CD4-positive, alpha-beta memory T cell (primary cell): ENCODE measurements around the gene LIN7A. TPM values are rescaled to one million over a fixed set of nuclear protein-coding genes. Genes with fewer than 3 reads are reported as not detected.
"Not testable (repeated sequence)": the region's sequence is repeated elsewhere in the genome, so short reads cannot be mapped to it uniquely, and the experiment has no call there.

ENCODE experiments used
- CTCF ChIA-PET: fragments of 350-600 bp; sonication (Branson Sonifier 250); formaldehyde crosslinking; loops from one replicate; lab custom pipeline; 2021; ENCODE audit warnings: inconsistent platforms; ENCODE audit not compliant: partially characterized antibody; lab: Charles Lee
- POLR2A ChIA-PET: fragments of 350-600 bp; sonication (Branson Sonifier 250); formaldehyde crosslinking; loops from one replicate; lab custom pipeline; 2021; ENCODE audit not compliant: partially characterized antibody; lab: Charles Lee
- DNase-seq, 5 donors: peaks; one replicate each; pipeline versions ENCODE4 v3.0.0 to v3.0.0-alpha.2; 2020 to 2022; ENCODE audit warnings: mixed read lengths in 1 of 5
- H3K27ac ChIP-seq: one replicate; pipeline ENCODE4 v1.7.0; 2013; ENCODE audit warnings: low read depth, low read length
- H3K27me3 ChIP-seq: 2 replicates; pipeline ENCODE4 v1.7.0; 2013; ENCODE audit warnings: mild to moderate bottlenecking, low read length, moderate library complexity; ENCODE audit not compliant: insufficient read depth
- H3K36me3 ChIP-seq: 2 replicates; pipeline ENCODE4 v1.7.0; 2013; ENCODE audit warnings: mild to moderate bottlenecking, low read length, moderate library complexity; ENCODE audit not compliant: insufficient read depth
- H3K4me1 ChIP-seq: 2 replicates; pipeline ENCODE4 v1.7.0; 2013; ENCODE audit warnings: mild to moderate bottlenecking, low read length, moderate library complexity; ENCODE audit not compliant: insufficient read depth
- H3K4me3 ChIP-seq, 2 donors: one replicate each; pipeline ENCODE4 v1.7.0; 2013; ENCODE audit warnings: low read length in 2 of 2, mild to moderate bottlenecking in 1 of 2
- H3K9me3 ChIP-seq, 2 donors: one replicate each; pipeline ENCODE4 v1.7.0; 2013; ENCODE audit warnings: low read length in 2 of 2, control low read depth in 1 of 2; ENCODE audit not compliant: control insufficient read depth in 1 of 2
- H3K27ac Mint-ChIP-seq, 7 donors: one replicate each; pipeline ENCODE4 v1.8.0; 2020 to 2021; ENCODE audit warnings: mixed read lengths in 7 of 7, mild to moderate bottlenecking in 6 of 7, inconsistent platforms in 3 of 7, moderate library complexity in 3 of 7
- H3K27me3 Mint-ChIP-seq, 2 donors: one replicate each; pipeline ENCODE4 v1.8.0; 2020 to 2021; ENCODE audit warnings: mixed read lengths in 2 of 2
- H3K36me3 Mint-ChIP-seq, 2 donors: one replicate each; pipeline ENCODE4 v1.8.0; 2020 to 2021; ENCODE audit warnings: mixed read lengths in 2 of 2, inconsistent platforms in 1 of 2, mild to moderate bottlenecking in 1 of 2
- H3K4me1 Mint-ChIP-seq, 4 donors: one replicate each; pipeline ENCODE4 v1.8.0; 2020 to 2021; ENCODE audit warnings: mixed read lengths in 4 of 4, mild to moderate bottlenecking in 1 of 4
- H3K4me3 Mint-ChIP-seq, 8 donors: one replicate each; pipeline ENCODE4 v1.8.0; 2020 to 2021; ENCODE audit warnings: mixed read lengths in 8 of 8, mild to moderate bottlenecking in 7 of 8, moderate library complexity in 6 of 8, inconsistent platforms in 3 of 8
- H3K9me3 Mint-ChIP-seq, 8 donors: one replicate each; pipeline ENCODE4 v1.8.0; 2020 to 2021; ENCODE audit warnings: mixed read lengths in 8 of 8, mild to moderate bottlenecking in 5 of 8, inconsistent platforms in 3 of 8, moderate library complexity in 1 of 8
- intact Hi-C: fragments of 100-400 bp; cut with micrococcal nuclease; formaldehyde crosslinking; loops from one replicate; pipeline ENCODE4 v1.15.1; 2023
- polyA plus RNA-seq, 2 donors: library from polyadenylated mRNA; unstranded; fragments of 300-500 nt; fragmentation: Illumina TruSeq; gene quantifications; one replicate each; pipeline ENCODE4 v1.2.3, GENCODE V29; 2021
- total RNA-seq, 2 experiments: library from RNA; stranded (reverse); gene quantifications; one replicate each; pipeline ENCODE4 v1.2.3, GENCODE V29; 2021

Gene LIN7A
- total and polyA plus RNA-seq, 4 experiments from 2014 or later: not detected

DNA sequence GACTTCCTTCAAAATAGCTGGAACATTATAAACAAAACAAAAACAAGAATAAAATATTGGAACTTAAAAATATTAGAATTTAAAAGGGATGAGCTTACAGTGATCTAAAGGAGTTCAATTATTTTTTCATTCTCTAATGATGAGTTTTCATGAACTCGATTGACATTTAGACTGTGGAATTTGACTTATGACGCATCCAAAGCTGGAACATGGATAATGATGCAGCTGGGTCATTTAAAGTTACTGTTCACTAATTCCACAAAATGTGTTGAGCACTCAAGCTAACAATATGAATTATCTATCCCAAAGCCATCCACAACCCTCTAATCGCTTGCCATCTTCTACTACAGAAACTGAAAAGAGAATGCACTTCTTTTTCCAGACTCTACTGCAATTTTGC, 42.5 kb downstream of the LIN7A start:
- Histone ChIP-seq H3K36me3 (no peaks in the 10 kb centered on the region), H3K4me1 (no peaks in the 10 kb centered on the region), H3K27me3 (no peaks in the 10 kb centered on the region), H3K4me3 (no peak overlapping the region), H3K27ac (no peak overlapping the region), H3K9me3 (no peaks in the 10 kb centered on the region)
- Mint-ChIP-seq H3K27ac (no peak overlapping the region), H3K4me3 (no peak overlapping the region), H3K27me3 (no peaks in the 10 kb centered on the region), H3K9me3 (peaks cover 2 to 20% (median 9%) of the 10 kb centered on the region in 8 donors), H3K36me3 (no peaks in the 10 kb centered on the region), H3K4me1 (no peaks in the 10 kb centered on the region)
- ChIA-PET POLR2A (no interaction called here), CTCF (no interaction called here)
- DNase-seq: no peak
- intact Hi-C loops: no loop called here

DNA sequence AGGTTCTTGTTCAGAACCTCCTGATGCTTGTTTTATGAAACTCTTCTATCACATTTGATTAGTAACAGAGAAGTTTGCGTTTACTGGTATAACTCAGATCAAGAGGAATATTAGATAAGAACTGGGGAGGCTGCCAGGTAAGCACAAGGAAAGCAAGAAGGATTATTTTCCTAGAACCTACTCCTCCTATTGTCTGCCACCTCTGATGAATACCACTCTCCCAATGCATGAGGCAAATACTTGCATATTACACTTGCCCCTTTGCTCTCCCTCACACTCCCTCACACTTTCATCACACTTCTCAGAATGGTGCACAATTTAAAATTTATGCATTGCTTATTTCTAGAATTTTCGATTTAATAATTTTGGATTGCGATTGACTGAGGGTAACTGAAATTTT, 43.6 kb downstream of the LIN7A start:
- H3K27ac Mint-ChIP-seq: no peak overlapping the region
- H3K9me3 ChIP-seq: no peaks in the 10 kb centered on the region
- H3K27me3 ChIP-seq: no peaks in the 10 kb centered on the region
- H3K4me1 ChIP-seq: no peaks in the 10 kb centered on the region
- H3K27me3 Mint-ChIP-seq: no peaks in the 10 kb centered on the region
- H3K9me3 Mint-ChIP-seq: peaks cover 2 to 15% (median 6%) of the 10 kb centered on the region in 8 donors
- H3K36me3 ChIP-seq: no peaks in the 10 kb centered on the region
- no peak overlapping the region for H3K4me3 ChIP-seq
- H3K4me3 Mint-ChIP-seq: no peak overlapping the region
- H3K36me3 Mint-ChIP-seq: no peaks in the 10 kb centered on the region
- no peak for DNase-seq
- ChIA-PET CTCF (no interaction called here), POLR2A (no interaction called here)
- H3K27ac ChIP-seq: no peak overlapping the region
- intact Hi-C loops: no loop called here
- H3K4me1 Mint-ChIP-seq: no peaks in the 10 kb centered on the region

DNA sequence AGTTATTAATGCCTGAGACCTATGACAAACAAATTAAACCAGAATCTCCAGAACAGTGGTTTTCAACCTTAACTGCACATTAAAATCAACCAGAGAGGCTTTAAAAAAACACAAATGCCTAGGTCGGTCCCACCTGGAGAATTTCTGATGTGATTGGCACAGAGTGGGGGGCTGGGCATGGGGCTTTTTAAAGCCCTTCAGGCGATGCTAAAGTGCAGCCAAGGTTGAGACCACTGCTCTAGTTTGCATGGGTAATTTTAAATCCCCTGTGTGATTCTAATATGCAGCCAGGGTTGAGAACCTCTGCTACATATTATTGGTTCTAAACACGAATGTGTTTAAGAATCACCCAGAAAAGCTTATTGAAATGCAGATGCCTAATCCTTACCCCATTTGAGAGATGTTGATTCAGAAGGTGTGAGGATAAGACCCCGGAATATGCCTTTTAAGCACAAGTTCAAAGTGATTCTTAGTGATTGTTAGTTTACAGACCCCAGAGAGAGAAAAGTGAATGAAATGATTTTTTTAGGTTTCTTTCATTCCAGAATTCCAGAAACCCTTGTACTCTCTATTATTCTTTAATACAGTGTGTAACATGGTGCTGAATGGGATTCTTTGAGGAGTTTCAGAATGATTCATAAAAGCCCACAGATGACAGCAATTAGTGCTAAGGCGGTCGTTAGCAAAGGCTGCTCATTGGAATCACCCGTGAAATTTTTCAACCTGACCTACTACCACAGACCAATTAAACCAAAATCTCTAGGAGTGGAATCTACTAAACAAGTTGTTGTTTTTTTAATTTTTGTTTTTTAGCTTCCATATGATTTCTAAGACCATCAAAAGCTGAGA, 44.9 kb downstream of the LIN7A start:
- ChIA-PET POLR2A (no interaction called here), CTCF (no interaction called here)
- Histone ChIP-seq H3K27me3 (no peaks in the 10 kb centered on the region), H3K4me3 (no peak overlapping the region), H3K4me1 (no peaks in the 10 kb centered on the region), H3K36me3 (no peaks in the 10 kb centered on the region), H3K27ac (no peak overlapping the region), H3K9me3 (no peaks in the 10 kb centered on the region)
- peaks cover under 1 to 15% (median 5%) of the 10 kb centered on the region in 8 donors for H3K9me3 Mint-ChIP-seq
- intact Hi-C loops: no loop called here
- DNase-seq: no peak
- H3K4me3 Mint-ChIP-seq: no peak overlapping the region
- no peaks in the 10 kb centered on the region for H3K27me3 Mint-ChIP-seq
- H3K36me3 Mint-ChIP-seq: no peaks in the 10 kb centered on the region
- no peaks in the 10 kb centered on the region for H3K4me1 Mint-ChIP-seq
- H3K27ac Mint-ChIP-seq: no peak overlapping the region

DNA sequence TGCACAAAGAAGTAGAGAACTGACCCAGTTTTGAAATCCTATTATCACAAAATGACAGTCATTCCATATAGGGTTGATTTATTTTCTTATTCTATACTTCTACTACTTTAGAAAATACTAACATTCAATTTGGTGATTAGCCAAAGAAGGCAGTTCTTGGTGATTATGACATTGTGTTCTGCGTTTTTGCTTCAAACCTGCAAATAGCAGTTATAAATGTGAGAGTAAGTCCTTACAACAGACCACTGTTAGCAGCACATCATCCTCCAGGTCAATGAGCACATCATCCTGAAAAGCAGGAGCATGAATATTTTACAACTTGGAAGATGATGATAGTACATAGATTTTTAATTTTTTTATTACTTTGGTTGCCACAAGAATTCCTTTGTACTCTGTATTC, 53.1 kb downstream of the LIN7A start:
- no peaks in the 10 kb centered on the region for H3K36me3 Mint-ChIP-seq
- H3K4me1 Mint-ChIP-seq: no peaks in the 10 kb centered on the region

DNA sequence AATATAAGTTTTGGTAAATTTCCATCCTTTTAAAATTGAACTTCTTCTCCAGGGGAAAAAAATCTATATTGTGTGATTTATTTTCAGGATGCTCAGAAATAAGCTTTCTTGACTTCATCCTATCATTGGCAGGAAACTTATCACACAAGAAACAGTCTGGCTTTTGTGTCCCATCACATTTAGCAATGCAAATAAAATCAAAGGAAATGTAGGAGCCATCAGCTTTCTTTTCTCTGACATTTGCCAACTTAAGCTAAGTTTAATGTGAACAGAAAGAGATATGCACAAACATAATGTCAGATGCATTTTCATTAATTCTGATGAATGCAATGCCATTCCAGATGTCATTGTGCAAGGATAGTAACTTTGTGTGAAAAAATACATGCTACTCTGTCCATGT, 56.6 kb downstream of the LIN7A start:
- Mint-ChIP-seq H3K9me3 (peaks cover 0 to 8% (median 2%) of the 10 kb centered on the region in 8 donors), H3K27ac (no peak overlapping the region), H3K27me3 (no peaks in the 10 kb centered on the region), H3K36me3 (no peaks in the 10 kb centered on the region), H3K4me3 (no peak overlapping the region), H3K4me1 (no peaks in the 10 kb centered on the region)
- no peak for DNase-seq
- H3K27ac ChIP-seq: no peak overlapping the region
- no peak overlapping the region for H3K4me3 ChIP-seq
- H3K9me3 ChIP-seq: no peaks in the 10 kb centered on the region
- H3K27me3 ChIP-seq: no peaks in the 10 kb centered on the region
- ChIA-PET POLR2A (no interaction called here), CTCF (no interaction called here)
- intact Hi-C loops: no loop called here
- H3K4me1 ChIP-seq: no peaks in the 10 kb centered on the region
- no peaks in the 10 kb centered on the region for H3K36me3 ChIP-seq

More for the DNA sequence above, 53.1 kb downstream of the LIN7A start:
- CTCF ChIA-PET: no interaction called here
- Histone ChIP-seq H3K27ac (no peak overlapping the region), H3K27me3 (no peaks in the 10 kb centered on the region), H3K9me3 (no peaks in the 10 kb centered on the region), H3K4me1 (no peaks in the 10 kb centered on the region), H3K36me3 (no peaks in the 10 kb centered on the region), H3K4me3 (no peak overlapping the region)
- DNase-seq: no peak
- intact Hi-C loops: no loop called here
- Mint-ChIP-seq H3K27me3 (no peaks in the 10 kb centered on the region), H3K9me3 (peaks cover 0 to 5% (median 0%) of the 10 kb centered on the region in 8 donors), H3K4me3 (no peak overlapping the region), H3K27ac (no peak overlapping the region)
- POLR2A ChIA-PET: no interaction called here

DNA sequence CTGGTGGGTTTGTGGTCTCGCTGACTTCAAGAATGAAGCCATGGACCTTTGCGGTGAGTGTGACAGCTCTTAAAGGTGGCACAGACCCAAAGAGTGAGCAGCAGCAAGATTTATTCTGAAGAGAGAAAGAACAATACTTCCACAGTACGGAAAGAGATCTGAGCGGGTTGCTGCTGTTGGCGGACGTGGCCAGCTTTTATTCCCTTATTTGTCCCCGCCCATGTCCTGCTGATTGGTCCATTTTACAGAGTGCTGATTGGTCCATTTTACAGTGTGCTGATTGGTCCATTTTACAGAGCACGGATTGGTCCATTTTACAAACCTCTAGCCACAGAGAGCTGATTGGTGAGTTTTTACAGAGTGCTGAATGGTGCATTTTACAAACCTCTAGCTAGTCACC, 59.3 kb downstream of the LIN7A start:
- CTCF ChIA-PET, H3K4me3 ChIP-seq, H3K27me3 ChIP-seq, H3K4me1 ChIP-seq, H3K9me3 ChIP-seq, H3K27ac Mint-ChIP-seq, POLR2A ChIA-PET, DNase-seq, H3K4me3 Mint-ChIP-seq, H3K36me3 ChIP-seq, H3K36me3 Mint-ChIP-seq, intact Hi-C loops, H3K27me3 Mint-ChIP-seq, H3K27ac ChIP-seq, H3K4me1 Mint-ChIP-seq: not testable (repeated sequence)
- H3K9me3 Mint-ChIP-seq: peaks cover 0 to 10% (median 4%) of the 10 kb centered on the region in 8 donors

DNA sequence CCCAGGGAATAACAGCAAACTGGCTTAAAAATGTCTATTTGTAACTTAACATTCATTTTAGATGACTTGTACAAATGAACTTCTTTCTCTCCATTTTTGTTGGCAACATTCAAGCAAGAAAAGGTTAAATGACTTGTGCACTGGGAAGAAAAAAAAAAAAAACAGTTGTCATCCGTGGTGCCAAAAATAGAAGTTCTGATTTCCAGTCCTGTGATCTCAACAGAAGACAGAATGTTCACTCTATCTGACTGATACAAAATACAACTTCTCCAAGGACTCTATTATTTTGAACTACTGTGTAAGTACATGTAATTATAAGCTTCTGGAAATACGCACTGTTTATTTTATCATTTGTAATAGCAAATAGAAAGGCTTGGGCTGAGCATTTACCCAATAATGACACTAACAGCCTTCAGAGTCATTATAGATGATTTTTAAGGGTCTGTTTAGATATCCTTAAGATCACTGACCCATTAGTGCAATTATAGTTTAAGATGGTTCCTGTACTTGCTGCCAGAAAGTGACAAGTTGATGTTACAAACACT, 59.9 kb downstream of the LIN7A start:
- ChIA-PET CTCF (no interaction called here), POLR2A (no interaction called here)
- H3K27me3 ChIP-seq: no peaks in the 10 kb centered on the region
- Mint-ChIP-seq H3K4me1 (no peaks in the 10 kb centered on the region), H3K27ac (no peak overlapping the region), H3K4me3 (no peak overlapping the region), H3K36me3 (no peaks in the 10 kb centered on the region), H3K27me3 (no peaks in the 10 kb centered on the region), H3K9me3 (peaks cover 0 to 8% (median 2%) of the 10 kb centered on the region in 8 donors)
- no peaks in the 10 kb centered on the region for H3K9me3 ChIP-seq
- intact Hi-C loops: no loop called here
- no peak overlapping the region for H3K4me3 ChIP-seq
- no peaks in the 10 kb centered on the region for H3K36me3 ChIP-seq
- H3K27ac ChIP-seq: no peak overlapping the region
- no peak for DNase-seq
- H3K4me1 ChIP-seq: no peaks in the 10 kb centered on the region
